ENCODE data around the gene TSSC4. TPM values are rescaled to one million over a fixed set of nuclear protein-coding genes. Genes with fewer than 3 reads are reported as not detected.

Gene TSSC4
- total RNA-seq, 1 donor, result 96.9 TPM

GRCh38 chr11:2385156-2386151 lies 15.1 kb upstream of the TSSC4 start:
- no peak for DNase-seq (ENCODE audit: low read depth in 2 of 3, low spot score in 2 of 3)

- no peak for DNase-seq (ENCODE audit: low read depth in 2 of 3, low spot score in 2 of 3)
Observed at GRCh38 chr11:2386591-2386990, 14.0 kb upstream of the TSSC4 start.

GRCh38 chr11:2387266-2387987 lies 13.1 kb upstream of the TSSC4 start:
- DNase-seq (ENCODE audit: low read depth in 2 of 3, low spot score in 2 of 3), result peak in 1 of 3 donors; percentile 62

GRCh38 chr11:2388431-2389376 lies 11.8 kb upstream of the TSSC4 start:
- no peak for DNase-seq (ENCODE audit: low read depth in 2 of 3, low spot score in 2 of 3)

GRCh38 chr11:2389377-2390026 lies 11.0 kb upstream of the TSSC4 start:
- no peak for DNase-seq (ENCODE audit: low read depth in 2 of 3, low spot score in 2 of 3)

GRCh38 chr11:2390091-2390724 lies 10.3 kb upstream of the TSSC4 start:
- DNase-seq (ENCODE audit: low read depth in 2 of 3, low spot score in 2 of 3), result no peak

GRCh38 chr11:2390725-2391151 lies 9.8 kb upstream of the TSSC4 start:
- DNase-seq (ENCODE audit: low read depth in 2 of 3, low spot score in 2 of 3), result no peak

GRCh38 chr11:2391181-2391975 lies 9.2 kb upstream of the TSSC4 start:
- no peak for DNase-seq (ENCODE audit: low read depth in 2 of 3, low spot score in 2 of 3)

GRCh38 chr11:2392241-2392959 lies 8.2 kb upstream of the TSSC4 start:
- no peak for DNase-seq (ENCODE audit: low read depth in 2 of 3, low spot score in 2 of 3)

GRCh38 chr11:2393111-2393868 lies 7.3 kb upstream of the TSSC4 start:
- no peak for DNase-seq (ENCODE audit: low read depth in 2 of 3, low spot score in 2 of 3)

GRCh38 chr11:2393941-2394817 lies 6.4 kb upstream of the TSSC4 start:
- DNase-seq (ENCODE audit: low read depth in 2 of 3, low spot score in 2 of 3), result no peak

GRCh38 chr11:2394818-2395105 lies 5.8 kb upstream of the TSSC4 start:
- DNase-seq (ENCODE audit: low read depth in 2 of 3, low spot score in 2 of 3), result no peak

GRCh38 chr11:2395211-2395730 lies 5.3 kb upstream of the TSSC4 start:
- no peak for DNase-seq (ENCODE audit: low read depth in 2 of 3, low spot score in 2 of 3)

GRCh38 chr11:2395856-2396255 lies 4.7 kb upstream of the TSSC4 start:
- DNase-seq (ENCODE audit: low read depth in 2 of 3, low spot score in 2 of 3), result no peak

- DNase-seq (ENCODE audit: low read depth in 2 of 3, low spot score in 2 of 3), result no peak
Observed at GRCh38 chr11:2396471-2396870, 4.1 kb upstream of the TSSC4 start.

GRCh38 chr11:2397005-2397404 lies 3.5 kb upstream of the TSSC4 start:
- DNase-seq (ENCODE audit: low read depth in 2 of 3, low spot score in 2 of 3), result no peak
